B cell (primary cell): ENCODE measurements around the gene EIF4EBP2. TPM values are rescaled to one million over a fixed set of nuclear protein-coding genes. Genes with fewer than 3 reads are reported as not detected.

ENCODE experiments used
- ATAC-seq: fragments of 200-7000 bp; cut with Tn5 transposase; one replicate; pipeline ENCODE4 v1.10.0; 2021; ENCODE audit warnings: low read depth, mild to moderate bottlenecking, moderate number of reproducible peaks, moderate library complexity
- CTCF ChIA-PET: fragments of 350-600 bp; sonication (Branson Sonifier 250); formaldehyde crosslinking; loops from one replicate; lab custom pipeline; 2021; ENCODE audit warnings: antibody characterized with exemption, inconsistent platforms; lab: Charles Lee
- POLR2A ChIA-PET: fragments of 350-600 bp; sonication (Branson Sonifier 250); formaldehyde crosslinking; loops from one replicate; lab custom pipeline; 2021; ENCODE audit warnings: antibody characterized with exemption; lab: Charles Lee
- DNase-seq: peaks from one replicate; pipeline ENCODE4 v3.0.0; 2013
- H2AFZ ChIP-seq: 2 replicates; pipeline ENCODE4 v1.6.1; 2012; ENCODE audit warnings: mild to moderate bottlenecking, low read depth, low read length; ENCODE audit not compliant: insufficient read depth, poor library complexity, severe bottlenecking
- H3K27ac ChIP-seq, 2 donors: 1 replicate in 1 of 2; 2 replicates in 1 of 2; pipeline ENCODE4 v1.5.1; 2012 to 2013; ENCODE audit warnings: low read length in 2 of 2, mild to moderate bottlenecking in 2 of 2, moderate library complexity in 1 of 2
- H3K27me3 ChIP-seq, 4 experiments: fragments of 200-600 bp in 1 of 4; sonication (generic) in 1 of 4; replicated peaks in 1 of 4; 1 replicate in 2 of 4; 2 replicates in 2 of 4; pipeline versions ENCODE4 v1.6.1 to v1.7.0; 2013 to 2016; ENCODE audit warnings: low read length in 3 of 4, mild to moderate bottlenecking in 2 of 4, mixed read lengths in 1 of 4, moderate library complexity in 1 of 4; ENCODE audit not compliant: insufficient read depth in 4 of 4, control insufficient read depth in 3 of 4; ENCODE audit errors: control extremely low read depth in 1 of 4
- H3K36me3 ChIP-seq, 2 experiments: replicated peaks in 1 of 2; 1 replicate in 1 of 2; 2 replicates in 1 of 2; pipeline versions ENCODE4 v1.6.1 to v1.7.1; 2013; ENCODE audit warnings: low read length in 1 of 2; ENCODE audit not compliant: insufficient read depth in 2 of 2, control insufficient read depth in 1 of 2; ENCODE audit errors: control extremely low read depth in 1 of 2, extremely low read depth in 1 of 2
- H3K4me1 ChIP-seq, 2 donors: fragments of 200-600 bp in 1 of 2; sonication (generic) in 1 of 2; 1 replicate in 1 of 2; 2 replicates in 1 of 2; pipeline versions ENCODE4 v1.5.1 to v1.6.1; 2013 to 2017; ENCODE audit warnings: low read length in 2 of 2; ENCODE audit not compliant: control insufficient read depth in 2 of 2, insufficient read depth in 2 of 2
- H3K4me2 ChIP-seq: replicated peaks from 2 replicates; pipeline ENCODE3; 2012; ENCODE audit warnings: mild to moderate bottlenecking, low read depth, low read length; ENCODE audit not compliant: poor library complexity, severe bottlenecking
- H3K4me3 ChIP-seq, 5 experiments: fragments of 200-600 bp in 1 of 5; sonication (generic) in 1 of 5; 1 replicate in 3 of 5; 2 replicates in 2 of 5; pipeline versions ENCODE4 v1.5.1 to v1.7.0; 2011 to 2016; ENCODE audit warnings: low read length in 4 of 5, mild to moderate bottlenecking in 4 of 5, low read depth in 2 of 5, control low read depth in 1 of 5, moderate library complexity in 1 of 5; ENCODE audit not compliant: insufficient read depth in 1 of 5; ENCODE audit errors: control extremely low read depth in 1 of 5, extremely low read depth in 1 of 5
- H3K79me2 ChIP-seq: fragments of 200-600 bp; sonication (generic); one replicate; pipeline ENCODE4 v1.6.0; 2016; ENCODE audit warnings: low read length; ENCODE audit not compliant: control insufficient read depth, insufficient read depth
- H3K9ac ChIP-seq: fragments of 200-600 bp; sonication (generic); 2 replicates; pipeline ENCODE4 v1.6.1; 2017; ENCODE audit warnings: mild to moderate bottlenecking, low read length, moderate library complexity
- H3K9me3 ChIP-seq, 3 donors: one replicate each; pipeline versions ENCODE4 v1.6.1 to v1.7.1; 2013; ENCODE audit warnings: low read length in 2 of 3; ENCODE audit not compliant: control insufficient read depth in 2 of 3, insufficient read depth in 1 of 3; ENCODE audit errors: control extremely low read depth in 1 of 3
- H4K20me1 ChIP-seq: 2 replicates; pipeline ENCODE4 v1.6.0; 2012; ENCODE audit warnings: mild to moderate bottlenecking, low read length; ENCODE audit not compliant: insufficient read depth, control insufficient read depth, poor library complexity, severe bottlenecking
- H3K27ac Mint-ChIP-seq: one replicate; pipeline ENCODE4 v1.8.0; 2021; ENCODE audit warnings: mixed read lengths
- H3K27me3 Mint-ChIP-seq: one replicate; pipeline ENCODE4 v1.8.0; 2021; ENCODE audit warnings: mixed read lengths
- H3K4me1 Mint-ChIP-seq: one replicate; pipeline ENCODE4 v1.8.0; 2021; ENCODE audit warnings: mixed read lengths
- H3K4me3 Mint-ChIP-seq: one replicate; pipeline ENCODE4 v1.8.0; 2021; ENCODE audit warnings: mixed read lengths
- H3K9me3 Mint-ChIP-seq: one replicate; pipeline ENCODE4 v1.8.0; 2022; ENCODE audit warnings: mixed read lengths; ENCODE audit not compliant: insufficient read depth
- CTCF ChIP-seq: fragments of 200-600 bp; IDR thresholded peaks from one replicate; pipeline ENCODE4 v1.8.0; 2022; ENCODE audit warnings: antibody characterized with exemption, mild to moderate bottlenecking
- EZH2 ChIP-seq: IDR thresholded peaks from 2 replicates; pipeline ENCODE4 v1.6.1; 2012; ENCODE audit warnings: borderline replicate concordance, low read depth, mild to moderate bottlenecking, moderate library complexity, low read length; ENCODE audit not compliant: insufficient read depth, poor library complexity, severe bottlenecking
- WGBS: methylation state at CpG from one replicate; pipeline ENCODE4 v1.1.5; 2013; ENCODE audit warnings: missing lambda C conversion rate; ENCODE audit not compliant: insufficient coverage; 5-methylcytosine and 5-hydroxymethylcytosine counted together
- intact Hi-C: fragments of 100-400 bp; cut with micrococcal nuclease; formaldehyde crosslinking; loops from one replicate; pipeline ENCODE4 v1.10.0; 2022
- polyA plus RNA-seq: library from polyadenylated mRNA; depleted of rRNA; stranded (reverse); fragments of >200 nt; gene quantifications from 2 replicates; pipeline ENCODE4 v1.2.3, GENCODE V29; 2012
- total RNA-seq, 2 donors: library from RNA; stranded (reverse); fragments of 120-200 nt in 1 of 2; gene quantifications; 1 replicate in 1 of 2; 2 replicates in 1 of 2; pipeline versions ENCODE4 v1.2.3 to v1.2.4, GENCODE V29; 2013 to 2022

Gene EIF4EBP2
- total and polyA plus RNA-seq, 2 donors (not counting 1 experiment from before 2014, with no cell fraction given), result 8.7 to 37.8 TPM

- H3K9ac ChIP-seq, result no peak overlapping the region
- intact Hi-C loops, result no loop called here
- no peak overlapping the region for H3K4me3 ChIP-seq
- no peaks in the 10 kb centered on the region for H3K79me2 ChIP-seq
- DNase-seq (no peak), ATAC-seq (no peak)
- no peak for TF ChIP-seq CTCF
- no peak for TF ChIP-seq EZH2
- no peak overlapping the region for H3K27ac ChIP-seq
- H3K4me1 ChIP-seq, result peaks cover 12 to 15% of the 10 kb centered on the region in 2 donors
- H3K36me3 ChIP-seq, result no peaks in the 10 kb centered on the region
- H3K9me3 ChIP-seq, result peaks cover 0 to 4% (median 0%) of the 10 kb centered on the region in 3 donors
- H3K27me3 Mint-ChIP-seq, result peaks cover 32% of the 10 kb centered on the region
- no peak overlapping the region for H3K4me3 Mint-ChIP-seq
- CTCF ChIA-PET, result interaction anchor here (1.5 to 2.0 kb wide), 2 partner anchors 87 to 304 kb away, joined by 3 to 7 read pairs; no protein-coding TSS in a partner anchor
- peaks cover 0 to 24% (median 13%) of the 10 kb centered on the region in 4 experiments for H3K27me3 ChIP-seq
- H3K4me1 Mint-ChIP-seq, result peaks cover 14% of the 10 kb centered on the region
- H2AFZ ChIP-seq, result no peak overlapping the region
- POLR2A ChIA-PET, result no interaction called here
- no peak overlapping the region for H3K4me2 ChIP-seq
- H3K27ac Mint-ChIP-seq, result no peak overlapping the region
- no peaks in the 10 kb centered on the region for H4K20me1 ChIP-seq
- no peaks in the 10 kb centered on the region for H3K9me3 Mint-ChIP-seq
- 70% methylated on average over 2 of the region's 6 CpGs for WGBS
Observed at GRCh38 chr10:70455213-70455630, 51.3 kb downstream of the EIF4EBP2 start.

GRCh38 chr10:70456164-70456563 is 52.2 kb downstream of the EIF4EBP2 start:
- ChIA-PET CTCF (interaction anchor here (1.5 to 2.0 kb wide), 2 partner anchors 88 to 303 kb away, joined by 3 to 7 read pairs; no protein-coding TSS in a partner anchor), POLR2A (no interaction called here)
- Histone ChIP-seq H3K4me1 (peaks cover 12 to 15% of the 10 kb centered on the region in 2 donors), H3K27me3 (peaks cover 0 to 24% (median 12%) of the 10 kb centered on the region in 4 experiments), H4K20me1 (no peaks in the 10 kb centered on the region), H3K9ac (no peak overlapping the region), H3K4me2 (no peak overlapping the region), H3K79me2 (no peaks in the 10 kb centered on the region), H3K36me3 (no peaks in the 10 kb centered on the region), H3K27ac (no peak overlapping the region), H3K4me3 (no peak overlapping the region), H2AFZ (no peak overlapping the region), H3K9me3 (peaks cover 0 to 4% (median 0%) of the 10 kb centered on the region in 3 donors)
- Mint-ChIP-seq H3K27me3 (peaks cover 35% of the 10 kb centered on the region), H3K4me1 (peaks cover 14% of the 10 kb centered on the region), H3K9me3 (no peaks in the 10 kb centered on the region), H3K27ac (no peak overlapping the region), H3K4me3 (no peak overlapping the region)
- intact Hi-C loops, result no loop called here
- no peak for DNase-seq
- TF ChIP-seq CTCF (no peak), EZH2 (no peak)
- ATAC-seq, result no peak
- 90% methylated on average over 4 of the region's 8 CpGs for WGBS
